Neural progenitor cell (in vitro differentiated cells): Measurements from ENCODE around the gene PLXDC2. TPM values are rescaled to one million over a fixed set of nuclear protein-coding genes. Genes with fewer than 3 reads are reported as not detected.
A peak's percentile ranks its signal among the peaks of the same experiment; 100 is the strongest.
"Not testable (repeated sequence)": the region's sequence is repeated elsewhere in the genome, so short reads cannot be mapped to it uniquely, and the experiment has no call there.

Experiments used
- DNase-seq: peaks from one replicate; pipeline ENCODE4 v3.0.0-alpha.2; 2016; ENCODE audit warnings: low spot score
- H2AFZ ChIP-seq: fragments of 200-600 bp; sonication (generic); replicated peaks from 2 replicates; pipeline ENCODE4 v1.6.1; 2016; ENCODE audit warnings: antibody characterized with exemption
- H3F3A ChIP-seq: fragments of 200-600 bp; sonication (generic); 2 replicates; pipeline ENCODE4 v1.6.1; 2016; ENCODE audit warnings: antibody characterized with exemption, low read depth
- H3K27ac ChIP-seq: fragments of 200-600 bp; sonication (generic); 2 replicates; pipeline ENCODE4 v1.5.1; 2016; ENCODE audit warnings: mild to moderate bottlenecking
- H3K27me3 ChIP-seq: fragments of 200-600 bp; sonication (generic); 2 replicates; pipeline ENCODE4 v1.6.1; 2016; ENCODE audit warnings: mild to moderate bottlenecking, moderate library complexity
- H3K36me3 ChIP-seq: fragments of 200-600 bp; sonication (generic); 2 replicates; pipeline ENCODE4 v1.5.1; 2016
- H3K4me1 ChIP-seq: fragments of 200-600 bp; sonication (generic); 2 replicates; pipeline ENCODE4 v1.6.1; 2016; ENCODE audit warnings: mixed run types
- H3K4me2 ChIP-seq: fragments of 200-600 bp; sonication (generic); 2 replicates; pipeline ENCODE4 v1.6.1; 2016
- H3K4me3 ChIP-seq: fragments of 200-600 bp; sonication (generic); 2 replicates; pipeline ENCODE4 v1.5.1; 2016
- H3K79me2 ChIP-seq: fragments of 200-600 bp; sonication (generic); 2 replicates; pipeline ENCODE4 v1.6.1; 2016; ENCODE audit warnings: low read depth
- H3K9ac ChIP-seq: fragments of 200-600 bp; sonication (generic); 2 replicates; pipeline ENCODE4 v1.6.1; 2016
- H3K9me3 ChIP-seq: fragments of 200-600 bp; sonication (generic); 2 replicates; pipeline ENCODE4 v1.5.1; 2016; ENCODE audit warnings: low read depth
- H4K20me1 ChIP-seq: fragments of 200-600 bp; sonication (generic); 2 replicates; pipeline ENCODE4 v1.6.1; 2016; ENCODE audit warnings: low read depth
- H3K27ac Mint-ChIP-seq: 3 replicates; pipeline ENCODE4 v1.8.0; 2021; ENCODE audit warnings: mixed read lengths
- H3K27me3 Mint-ChIP-seq: 2 replicates; pipeline ENCODE4 v1.8.0; 2022; ENCODE audit warnings: low read depth, mild to moderate bottlenecking, inconsistent platforms, moderate library complexity, mixed read lengths; ENCODE audit not compliant: insufficient read depth
- H3K36me3 Mint-ChIP-seq: 3 replicates; pipeline ENCODE4 v1.8.0; 2021; ENCODE audit warnings: mixed read lengths
- H3K4me1 Mint-ChIP-seq: 3 replicates; pipeline ENCODE4 v1.8.0; 2021; ENCODE audit warnings: mixed read lengths
- H3K4me3 Mint-ChIP-seq: 3 replicates; pipeline ENCODE4 v1.8.0; 2021; ENCODE audit warnings: mild to moderate bottlenecking, moderate library complexity, mixed read lengths
- H3K9me3 Mint-ChIP-seq: 3 replicates; pipeline ENCODE4 v1.8.0; 2020; ENCODE audit warnings: mixed read lengths
- EZH2 ChIP-seq: fragments of 200-600 bp; sonication (generic); IDR thresholded peaks from 2 replicates; pipeline ENCODE4 v1.6.1; 2017; ENCODE audit warnings: antibody characterized with exemption, mild to moderate bottlenecking, moderate library complexity
- EZH2phosphoT487 ChIP-seq: fragments of 200-600 bp; sonication (generic); IDR thresholded peaks from 2 replicates; pipeline ENCODE4 v1.6.1; 2017; ENCODE audit warnings: antibody characterized with exemption
- total RNA-seq: library from RNA; depleted of rRNA; stranded (reverse); fragments of >200 nt; gene quantifications from 2 replicates; pipeline ENCODE4 v1.2.3, GENCODE V29; 2015; ENCODE audit warnings: low replicate concordance
- TF ChIP-seq, protein P1 (sequence below): fragments of 200-600 bp; sonication (generic); IDR thresholded peaks from 2 replicates; pipeline ENCODE4 v1.5.1; 2017; ENCODE audit warnings: antibody characterized with exemption, mild to moderate bottlenecking

Gene PLXDC2
- total RNA-seq, 1 donor from 2014 or later: 44.2 TPM

DNA sequence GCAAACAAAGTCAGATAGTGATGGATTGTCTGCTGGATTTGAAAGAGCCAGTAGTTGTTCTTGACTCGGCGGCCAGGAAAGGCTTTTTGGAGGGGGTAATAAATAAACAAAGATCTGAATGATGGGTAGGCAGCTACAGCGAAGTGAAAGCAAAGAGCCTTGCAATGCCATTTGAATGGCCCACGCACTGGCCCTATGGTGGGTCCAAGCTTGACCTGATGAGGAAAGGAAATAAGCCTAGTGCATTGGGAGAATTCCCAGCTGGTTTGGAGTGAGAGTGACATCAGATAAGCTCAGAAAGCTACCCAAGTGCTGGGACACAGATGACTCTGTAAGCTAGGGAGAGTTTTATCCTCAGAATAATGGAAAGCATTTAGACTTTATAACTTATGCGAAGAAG, 365.2 kb downstream of the PLXDC2 start:
- Histone ChIP-seq H3K4me1 (peaks cover 20% of the 10 kb centered on the region), H4K20me1 (no peaks in the 10 kb centered on the region), H3F3A (peaks cover 6% of the 10 kb centered on the region), H3K9me3 (no peaks in the 10 kb centered on the region), H3K79me2 (no peaks in the 10 kb centered on the region), H3K27me3 (no peaks in the 10 kb centered on the region), H3K4me2 (no peak overlapping the region), H2AFZ (no peak overlapping the region), H3K4me3 (no peak overlapping the region), H3K27ac (no peak overlapping the region), H3K9ac (no peak overlapping the region), H3K36me3 (no peaks in the 10 kb centered on the region)
- Mint-ChIP-seq H3K27ac (no peak overlapping the region), H3K36me3 (peaks cover 2% of the 10 kb centered on the region), H3K27me3 (no peaks in the 10 kb centered on the region), H3K4me1 (peaks cover 4% of the 10 kb centered on the region), H3K9me3 (no peaks in the 10 kb centered on the region), H3K4me3 (no peak overlapping the region)
- TF ChIP-seq EZH2 (no peak), EZH2phosphoT487 (no peak)
- TF ChIP-seq, protein P1, sequence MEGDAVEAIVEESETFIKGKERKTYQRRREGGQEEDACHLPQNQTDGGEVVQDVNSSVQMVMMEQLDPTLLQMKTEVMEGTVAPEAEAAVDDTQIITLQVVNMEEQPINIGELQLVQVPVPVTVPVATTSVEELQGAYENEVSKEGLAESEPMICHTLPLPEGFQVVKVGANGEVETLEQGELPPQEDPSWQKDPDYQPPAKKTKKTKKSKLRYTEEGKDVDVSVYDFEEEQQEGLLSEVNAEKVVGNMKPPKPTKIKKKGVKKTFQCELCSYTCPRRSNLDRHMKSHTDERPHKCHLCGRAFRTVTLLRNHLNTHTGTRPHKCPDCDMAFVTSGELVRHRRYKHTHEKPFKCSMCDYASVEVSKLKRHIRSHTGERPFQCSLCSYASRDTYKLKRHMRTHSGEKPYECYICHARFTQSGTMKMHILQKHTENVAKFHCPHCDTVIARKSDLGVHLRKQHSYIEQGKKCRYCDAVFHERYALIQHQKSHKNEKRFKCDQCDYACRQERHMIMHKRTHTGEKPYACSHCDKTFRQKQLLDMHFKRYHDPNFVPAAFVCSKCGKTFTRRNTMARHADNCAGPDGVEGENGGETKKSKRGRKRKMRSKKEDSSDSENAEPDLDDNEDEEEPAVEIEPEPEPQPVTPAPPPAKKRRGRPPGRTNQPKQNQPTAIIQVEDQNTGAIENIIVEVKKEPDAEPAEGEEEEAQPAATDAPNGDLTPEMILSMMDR: no peak
- DNase-seq: peak; percentile 8

DNA sequence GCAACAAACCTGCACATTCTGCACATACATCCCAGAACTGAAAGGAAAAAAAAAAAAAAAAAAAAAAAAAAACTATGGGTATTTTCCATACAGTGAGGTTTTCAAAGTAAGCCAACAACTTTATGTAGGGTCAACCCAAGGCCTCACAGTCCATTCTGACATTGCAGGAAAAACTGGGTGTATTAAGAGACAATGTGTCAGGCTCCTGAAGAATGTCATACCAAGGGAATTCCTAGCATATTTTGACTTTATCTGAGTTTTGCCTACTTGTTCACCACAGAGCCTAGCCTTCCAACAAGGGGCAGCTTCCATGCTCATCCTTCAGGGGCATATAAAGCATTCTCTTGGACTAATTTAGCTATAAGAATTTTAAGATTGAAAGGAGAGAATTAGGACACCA, 368.9 kb downstream of the PLXDC2 start:
- H3K4me3 Mint-ChIP-seq: no peak overlapping the region
- no peak overlapping the region for H3K27ac Mint-ChIP-seq
- Histone ChIP-seq H3K36me3 (no peaks in the 10 kb centered on the region), H3K79me2 (no peaks in the 10 kb centered on the region), H3K9me3 (no peaks in the 10 kb centered on the region), H3K9ac (no peak overlapping the region), H3K4me1 (peaks cover 20% of the 10 kb centered on the region), H3K4me3 (no peak overlapping the region), H3K27ac (no peak overlapping the region), H4K20me1 (no peaks in the 10 kb centered on the region), H2AFZ (no peak overlapping the region), H3K27me3 (no peaks in the 10 kb centered on the region), H3K4me2 (no peak overlapping the region), H3F3A (peaks cover 6% of the 10 kb centered on the region)
- TF ChIP-seq EZH2phosphoT487: no peak
- TF ChIP-seq EZH2: no peak
- TF ChIP-seq, protein P1: no peak
- H3K27me3 Mint-ChIP-seq: no peaks in the 10 kb centered on the region
- peaks cover 6% of the 10 kb centered on the region for H3K36me3 Mint-ChIP-seq
- no peaks in the 10 kb centered on the region for H3K9me3 Mint-ChIP-seq
- peaks cover 4% of the 10 kb centered on the region for H3K4me1 Mint-ChIP-seq
- peak; percentile 29 for DNase-seq

DNA sequence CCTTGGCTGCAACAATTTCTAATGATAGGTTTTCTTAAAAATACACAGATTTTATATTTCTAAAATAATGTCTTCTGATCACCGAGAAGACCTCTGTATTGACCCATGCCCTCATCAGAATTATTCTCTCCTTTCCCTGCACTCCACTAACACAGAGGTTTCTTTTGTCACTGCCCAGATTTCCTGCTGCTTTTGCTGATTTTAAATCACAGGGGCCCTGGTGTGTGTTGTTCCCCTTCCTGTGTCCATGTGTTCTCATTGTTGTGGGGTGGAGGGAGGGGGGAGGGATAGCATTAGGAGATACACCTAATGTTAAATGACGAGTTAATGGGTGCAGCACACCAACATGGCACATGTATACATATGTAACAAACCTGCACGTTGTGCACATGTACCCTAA, 375.2 kb downstream of the PLXDC2 start:
- not testable (repeated sequence) for H3K9me3 ChIP-seq, H3K9me3 Mint-ChIP-seq, H3K27me3 ChIP-seq, H3K4me3 ChIP-seq, H3K79me2 ChIP-seq, H2AFZ ChIP-seq, H3K27ac Mint-ChIP-seq, H3K9ac ChIP-seq, H3K27me3 Mint-ChIP-seq, H4K20me1 ChIP-seq, H3K36me3 ChIP-seq, H3K27ac ChIP-seq, H3F3A ChIP-seq, H3K4me3 Mint-ChIP-seq
- Histone ChIP-seq H3K4me1 (peaks cover 20% of the 10 kb centered on the region), H3K4me2 (peak overlapping the region; percentile 45)
- Mint-ChIP-seq H3K36me3 (peaks cover 11% of the 10 kb centered on the region), H3K4me1 (peaks cover 12% of the 10 kb centered on the region)
- peak; percentile 71 for DNase-seq

DNA sequence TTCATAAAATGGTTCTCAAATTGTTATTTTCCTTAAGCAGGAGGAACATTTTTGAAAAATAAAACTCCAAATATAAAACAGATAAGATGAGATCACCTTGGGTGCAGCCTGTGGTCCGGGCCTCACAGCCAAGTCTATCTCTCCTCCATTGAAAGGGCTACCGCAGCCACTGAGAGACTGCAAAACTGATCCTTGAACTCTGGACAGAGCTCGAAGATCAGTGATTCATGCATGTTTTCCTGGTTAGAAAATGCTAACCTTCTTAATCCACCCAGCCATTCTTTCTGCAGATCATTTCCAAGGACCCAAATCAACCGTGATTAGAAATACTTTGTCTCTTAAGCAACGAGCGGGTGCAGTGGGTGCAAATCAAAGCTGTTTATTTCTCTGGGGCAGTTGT, 378.8 kb downstream of the PLXDC2 start:
- Histone ChIP-seq H3K4me3 (no peak overlapping the region), H3K9me3 (no peaks in the 10 kb centered on the region), H3K27ac (no peak overlapping the region), H3K9ac (no peak overlapping the region), H2AFZ (no peak overlapping the region), H3F3A (no peaks in the 10 kb centered on the region), H3K79me2 (no peaks in the 10 kb centered on the region), H3K4me1 (peaks cover 20% of the 10 kb centered on the region), H4K20me1 (no peaks in the 10 kb centered on the region), H3K36me3 (no peaks in the 10 kb centered on the region), H3K4me2 (no peak overlapping the region), H3K27me3 (no peaks in the 10 kb centered on the region)
- Mint-ChIP-seq H3K27ac (no peak overlapping the region), H3K4me3 (no peak overlapping the region), H3K36me3 (peaks cover 7% of the 10 kb centered on the region), H3K9me3 (no peaks in the 10 kb centered on the region), H3K27me3 (no peaks in the 10 kb centered on the region), H3K4me1 (peaks cover 12% of the 10 kb centered on the region)
- DNase-seq: no peak
- no peak for TF ChIP-seq EZH2
- no peak for TF ChIP-seq EZH2phosphoT487
- TF ChIP-seq, protein P1: no peak
